Measurements from ENCODE around the gene SPECC1.

SPECC1 gene

DNA sequence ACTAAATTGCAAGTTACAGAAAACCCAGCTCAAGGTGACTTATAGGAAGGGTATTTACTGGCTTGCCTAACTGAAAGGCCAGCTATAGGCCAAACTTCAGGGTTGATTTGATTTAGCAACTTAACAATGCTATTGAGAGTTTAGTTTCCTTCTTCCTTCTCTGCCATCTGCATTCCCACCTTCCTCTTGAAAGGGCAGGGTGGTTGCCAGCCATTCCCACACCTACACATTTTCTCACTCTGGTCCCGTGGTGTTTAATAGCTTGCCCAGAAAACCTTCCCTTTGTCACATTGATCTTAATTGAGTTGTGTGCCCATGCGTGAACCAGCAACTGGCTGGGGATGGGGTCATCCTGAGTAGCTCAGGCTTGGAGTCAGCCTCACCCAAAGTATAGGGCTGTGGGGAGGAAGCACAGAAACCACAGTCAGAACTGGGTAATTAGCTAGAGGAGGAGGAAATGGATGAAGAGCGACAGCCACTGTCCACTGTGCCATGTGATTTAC is 194.7 kb downstream of the SPECC1 start:
- no peaks in the 10 kb centered on the region for H3K9me3 ChIP-seq
- peaks cover 10% of the 10 kb centered on the region for H3K36me3 ChIP-seq
- H3K27ac ChIP-seq: no peak overlapping the region
- H3K4me3 ChIP-seq (ENCODE audit: low read depth in 1 of 2, low read length in 1 of 2): no peak overlapping the region
- no peaks in the 10 kb centered on the region for H3K4me1 ChIP-seq (ENCODE audit: control insufficient read depth in 1 of 2, insufficient read depth in 1 of 2, low read depth in 1 of 2, low read length in 1 of 2)
- TF ChIP-seq, protein P1, sequence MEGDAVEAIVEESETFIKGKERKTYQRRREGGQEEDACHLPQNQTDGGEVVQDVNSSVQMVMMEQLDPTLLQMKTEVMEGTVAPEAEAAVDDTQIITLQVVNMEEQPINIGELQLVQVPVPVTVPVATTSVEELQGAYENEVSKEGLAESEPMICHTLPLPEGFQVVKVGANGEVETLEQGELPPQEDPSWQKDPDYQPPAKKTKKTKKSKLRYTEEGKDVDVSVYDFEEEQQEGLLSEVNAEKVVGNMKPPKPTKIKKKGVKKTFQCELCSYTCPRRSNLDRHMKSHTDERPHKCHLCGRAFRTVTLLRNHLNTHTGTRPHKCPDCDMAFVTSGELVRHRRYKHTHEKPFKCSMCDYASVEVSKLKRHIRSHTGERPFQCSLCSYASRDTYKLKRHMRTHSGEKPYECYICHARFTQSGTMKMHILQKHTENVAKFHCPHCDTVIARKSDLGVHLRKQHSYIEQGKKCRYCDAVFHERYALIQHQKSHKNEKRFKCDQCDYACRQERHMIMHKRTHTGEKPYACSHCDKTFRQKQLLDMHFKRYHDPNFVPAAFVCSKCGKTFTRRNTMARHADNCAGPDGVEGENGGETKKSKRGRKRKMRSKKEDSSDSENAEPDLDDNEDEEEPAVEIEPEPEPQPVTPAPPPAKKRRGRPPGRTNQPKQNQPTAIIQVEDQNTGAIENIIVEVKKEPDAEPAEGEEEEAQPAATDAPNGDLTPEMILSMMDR (IDR thresholded peaks at IDR 0.05): no peak
- H3K27me3 ChIP-seq: no peaks in the 10 kb centered on the region

DNA sequence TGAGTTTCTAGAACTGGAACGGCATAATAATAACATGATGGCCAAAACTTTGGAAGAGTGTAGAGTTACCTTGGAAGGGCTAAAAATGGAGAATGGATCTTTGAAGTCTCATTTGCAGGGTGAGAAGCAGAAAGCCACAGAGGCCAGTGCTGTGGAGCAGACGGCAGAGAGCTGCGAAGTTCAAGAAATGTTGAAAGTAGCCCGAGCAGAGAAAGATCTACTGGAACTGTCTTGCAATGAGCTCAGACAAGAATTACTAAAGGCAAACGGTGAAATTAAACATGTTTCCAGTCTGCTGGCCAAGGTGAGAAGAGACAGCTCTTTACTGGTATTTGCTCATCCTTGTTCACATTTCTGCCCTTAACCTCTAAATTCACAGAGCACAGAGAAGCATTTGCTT is 196.4 kb downstream of the SPECC1 start:
- no peak overlapping the region for H3K27ac ChIP-seq
- peaks cover 10% of the 10 kb centered on the region for H3K36me3 ChIP-seq
- no peaks in the 10 kb centered on the region for H3K4me1 ChIP-seq (ENCODE audit: control insufficient read depth in 1 of 2, insufficient read depth in 1 of 2, low read depth in 1 of 2, low read length in 1 of 2)
- TF ChIP-seq, protein P1 (IDR thresholded peaks at IDR 0.05): no peak
- H3K9me3 ChIP-seq: no peaks in the 10 kb centered on the region
- H3K27me3 ChIP-seq: no peaks in the 10 kb centered on the region
- H3K4me3 ChIP-seq (ENCODE audit: low read depth in 1 of 2, low read length in 1 of 2): no peak overlapping the region

- no peak overlapping the region for H3K27ac ChIP-seq
These were observed 196.9 kb downstream of the SPECC1 start for GRCh38 chr17:20206068-20206467.

DNA sequence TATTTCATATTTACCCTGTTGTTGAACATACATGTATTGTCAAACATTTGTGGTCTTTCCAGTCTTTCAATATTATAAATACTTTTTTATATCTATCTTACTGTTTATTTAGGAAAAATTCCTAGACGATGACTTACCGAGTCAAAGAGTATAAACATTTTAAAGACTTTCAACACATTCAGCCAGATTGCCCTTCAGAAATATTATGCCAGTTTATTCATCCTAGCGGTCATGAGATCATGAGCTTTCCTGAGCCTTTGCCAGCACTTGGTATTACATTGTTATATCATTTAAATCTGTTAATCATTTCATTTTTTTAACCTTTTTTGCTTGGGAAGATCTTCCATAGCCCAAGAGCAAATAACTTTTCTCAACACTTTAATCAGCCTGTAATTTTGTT is 197.4 kb downstream of the SPECC1 start:
- no peaks in the 10 kb centered on the region for H3K9me3 ChIP-seq
- H3K36me3 ChIP-seq: peaks cover 10% of the 10 kb centered on the region
- H3K27me3 ChIP-seq: no peaks in the 10 kb centered on the region
- H3K27ac ChIP-seq: no peak overlapping the region
- no peaks in the 10 kb centered on the region for H3K4me1 ChIP-seq (ENCODE audit: control insufficient read depth in 1 of 2, insufficient read depth in 1 of 2, low read depth in 1 of 2, low read length in 1 of 2)
- TF ChIP-seq, protein P1 (IDR thresholded peaks at IDR 0.05): no peak
- H3K4me3 ChIP-seq (ENCODE audit: low read depth in 1 of 2, low read length in 1 of 2): no peak overlapping the region

More at GRCh38 chr17:20206068-20206467, 196.9 kb downstream of the SPECC1 start:
- TF ChIP-seq, protein P1 (IDR thresholded peaks at IDR 0.05): no peak
- no peak overlapping the region for H3K4me3 ChIP-seq (ENCODE audit: low read depth in 1 of 2, low read length in 1 of 2)
- peaks cover 10% of the 10 kb centered on the region for H3K36me3 ChIP-seq
- H3K9me3 ChIP-seq: no peaks in the 10 kb centered on the region
- no peaks in the 10 kb centered on the region for H3K4me1 ChIP-seq (ENCODE audit: control insufficient read depth in 1 of 2, insufficient read depth in 1 of 2, low read depth in 1 of 2, low read length in 1 of 2)
- H3K27me3 ChIP-seq: no peaks in the 10 kb centered on the region

DNA sequence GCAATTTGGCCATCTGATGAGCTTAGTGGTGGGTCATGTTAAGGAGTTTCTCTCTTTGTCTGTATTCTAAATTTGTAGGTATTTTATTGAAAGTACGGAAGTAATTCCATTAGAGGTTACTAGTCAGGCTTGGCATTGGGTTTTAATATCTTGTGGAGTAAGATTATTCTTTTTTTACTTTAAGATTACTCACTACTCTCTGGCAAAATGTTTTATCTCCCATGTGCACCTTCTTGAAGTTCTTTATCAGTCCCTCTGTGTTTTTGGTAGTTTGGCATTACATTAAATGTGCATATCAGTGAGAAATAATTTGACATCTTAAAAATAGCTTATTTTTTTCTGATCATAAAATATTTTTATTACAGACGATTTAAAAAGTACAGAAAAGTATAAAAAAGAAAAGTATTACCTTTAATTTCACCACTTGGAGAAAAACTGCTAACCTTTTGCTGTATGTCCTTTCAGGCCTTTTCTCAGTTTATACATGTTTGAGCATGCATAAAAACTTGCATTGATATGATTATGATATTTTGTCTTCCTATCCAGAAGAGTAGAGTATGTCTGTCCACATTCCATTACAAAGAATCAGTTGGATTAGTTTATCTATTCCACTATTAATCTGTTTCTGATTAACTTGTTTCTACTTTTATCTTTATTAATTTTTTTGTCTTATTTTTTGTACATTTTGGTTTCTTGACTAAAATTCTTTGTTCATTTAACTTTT is 198.3 kb downstream of the SPECC1 start:
- Histone ChIP-seq H3K27me3 (no peaks in the 10 kb centered on the region), H3K4me1 (ENCODE audit: control insufficient read depth in 1 of 2, insufficient read depth in 1 of 2, low read depth in 1 of 2, low read length in 1 of 2) (no peaks in the 10 kb centered on the region), H3K27ac (no peak overlapping the region), H3K4me3 (ENCODE audit: low read depth in 1 of 2, low read length in 1 of 2) (no peak overlapping the region), H3K36me3 (peaks cover 10% of the 10 kb centered on the region), H3K9me3 (no peaks in the 10 kb centered on the region)
- TF ChIP-seq, protein P1 (IDR thresholded peaks at IDR 0.05): no peak
